Measurements from ENCODE around the gene MRPL36.

DNA sequence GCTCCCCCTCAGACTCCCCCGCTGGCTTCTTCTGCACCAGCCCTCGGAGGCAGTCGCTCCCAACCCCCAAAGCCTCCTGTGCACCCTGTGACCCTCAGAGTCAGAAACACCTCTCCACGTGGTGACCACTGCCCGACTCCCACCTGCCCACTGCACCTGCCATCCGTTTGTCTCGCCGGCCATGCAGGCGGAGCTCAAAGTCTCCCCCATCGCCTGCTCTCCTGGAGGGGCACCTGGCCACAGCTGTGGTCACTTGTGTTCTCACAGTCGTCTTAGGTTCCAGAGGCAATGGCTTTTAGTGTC lies 38.2 kb downstream of the MRPL36 start:
- TF ChIP-seq CTCF (IDR thresholded peaks at IDR 0.05) (no peak), POLR2AphosphoS5 (IDR thresholded peaks at IDR 0.05; ENCODE audit: low read depth, low read length) (no peak)
- TF ChIP-seq, protein P1, sequence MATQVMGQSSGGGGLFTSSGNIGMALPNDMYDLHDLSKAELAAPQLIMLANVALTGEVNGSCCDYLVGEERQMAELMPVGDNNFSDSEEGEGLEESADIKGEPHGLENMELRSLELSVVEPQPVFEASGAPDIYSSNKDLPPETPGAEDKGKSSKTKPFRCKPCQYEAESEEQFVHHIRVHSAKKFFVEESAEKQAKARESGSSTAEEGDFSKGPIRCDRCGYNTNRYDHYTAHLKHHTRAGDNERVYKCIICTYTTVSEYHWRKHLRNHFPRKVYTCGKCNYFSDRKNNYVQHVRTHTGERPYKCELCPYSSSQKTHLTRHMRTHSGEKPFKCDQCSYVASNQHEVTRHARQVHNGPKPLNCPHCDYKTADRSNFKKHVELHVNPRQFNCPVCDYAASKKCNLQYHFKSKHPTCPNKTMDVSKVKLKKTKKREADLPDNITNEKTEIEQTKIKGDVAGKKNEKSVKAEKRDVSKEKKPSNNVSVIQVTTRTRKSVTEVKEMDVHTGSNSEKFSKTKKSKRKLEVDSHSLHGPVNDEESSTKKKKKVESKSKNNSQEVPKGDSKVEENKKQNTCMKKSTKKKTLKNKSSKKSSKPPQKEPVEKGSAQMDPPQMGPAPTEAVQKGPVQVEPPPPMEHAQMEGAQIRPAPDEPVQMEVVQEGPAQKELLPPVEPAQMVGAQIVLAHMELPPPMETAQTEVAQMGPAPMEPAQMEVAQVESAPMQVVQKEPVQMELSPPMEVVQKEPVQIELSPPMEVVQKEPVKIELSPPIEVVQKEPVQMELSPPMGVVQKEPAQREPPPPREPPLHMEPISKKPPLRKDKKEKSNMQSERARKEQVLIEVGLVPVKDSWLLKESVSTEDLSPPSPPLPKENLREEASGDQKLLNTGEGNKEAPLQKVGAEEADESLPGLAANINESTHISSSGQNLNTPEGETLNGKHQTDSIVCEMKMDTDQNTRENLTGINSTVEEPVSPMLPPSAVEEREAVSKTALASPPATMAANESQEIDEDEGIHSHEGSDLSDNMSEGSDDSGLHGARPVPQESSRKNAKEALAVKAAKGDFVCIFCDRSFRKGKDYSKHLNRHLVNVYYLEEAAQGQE (IDR thresholded peaks at IDR 0.05; ENCODE audit: insufficient read depth in 1 of 2, low read depth in 2 of 2, low read length in 1 of 2) = no peak
